ENCODE results near the gene ZMYND15.

DNA sequence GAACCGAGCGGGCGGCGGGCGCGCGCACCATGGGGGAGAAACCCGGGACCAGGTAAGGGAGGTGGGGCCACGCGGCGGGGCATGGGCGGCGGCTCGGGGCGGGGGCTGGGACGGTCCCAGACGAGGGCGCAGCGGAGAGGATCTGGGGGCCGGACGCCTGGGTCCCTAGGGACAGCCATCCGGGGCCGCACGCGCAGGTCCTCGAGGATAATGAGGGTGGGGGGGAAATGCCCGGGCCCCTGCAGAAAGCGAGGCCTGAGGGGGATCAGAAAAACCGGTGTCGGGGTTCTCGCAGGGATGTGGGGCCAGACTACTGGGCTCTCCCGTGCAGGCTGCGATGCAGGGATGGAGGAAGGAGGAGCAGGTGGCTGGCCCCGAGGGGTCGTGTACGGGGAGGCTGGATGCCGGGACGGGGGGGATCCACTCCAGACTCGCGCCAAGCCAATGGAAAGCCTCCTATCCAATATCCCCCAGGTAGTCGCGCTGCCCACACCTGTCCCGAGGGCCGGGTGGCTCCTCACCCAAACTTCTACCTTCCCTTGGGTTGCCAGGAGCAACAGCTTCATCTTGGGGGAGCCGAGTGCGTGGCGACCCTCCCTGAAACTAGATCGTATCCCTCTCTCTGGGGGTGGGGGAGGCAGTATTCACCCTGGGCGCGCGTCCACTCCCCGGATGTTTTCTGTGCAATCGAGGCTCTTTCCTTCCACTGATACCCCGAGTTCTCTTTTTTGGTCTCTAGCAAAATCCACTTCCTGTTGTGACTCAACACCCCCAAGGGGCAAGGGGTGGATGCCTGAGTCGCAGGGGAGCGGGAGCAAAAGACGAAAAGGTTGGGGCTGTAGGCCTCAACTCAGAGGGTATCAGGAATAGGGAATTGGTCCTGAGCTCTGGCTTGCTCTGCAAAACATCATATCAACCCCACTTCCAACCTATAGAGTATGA, 28.7 kb upstream of the ZMYND15 start:
- TF ChIP-seq CTCF (IDR thresholded peaks at IDR 0.05; ENCODE audit: insufficient read depth, low read length) (no peak), POLR2AphosphoS5 (IDR thresholded peaks at IDR 0.05; ENCODE audit: low read depth) (0 out of 2 replicates have a peak, but pooled peaks have one; percentile 18), REST (IDR thresholded peaks at IDR 0.05; ENCODE audit: insufficient replicate concordance, low read depth) (no peak)
